PC-9 (cell line): ENCODE results near the gene EEF2K.

Experiments
- EZH2 ChIP-seq: fragments of 200-600 bp; sonication (generic); IDR thresholded peaks from 2 replicates; pipeline ENCODE4 v1.8.0; 2017; ENCODE audit warnings: antibody characterized with exemption, low read depth
- TF ChIP-seq, protein P1 (sequence below): fragments of 200-600 bp; sonication (generic); conservative IDR thresholded peaks from 2 replicates; pipeline ENCODE4 v1.6.1; 2017; ENCODE audit warnings: mixed run types, antibody characterized with exemption, mild to moderate bottlenecking, moderate library complexity

DNA sequence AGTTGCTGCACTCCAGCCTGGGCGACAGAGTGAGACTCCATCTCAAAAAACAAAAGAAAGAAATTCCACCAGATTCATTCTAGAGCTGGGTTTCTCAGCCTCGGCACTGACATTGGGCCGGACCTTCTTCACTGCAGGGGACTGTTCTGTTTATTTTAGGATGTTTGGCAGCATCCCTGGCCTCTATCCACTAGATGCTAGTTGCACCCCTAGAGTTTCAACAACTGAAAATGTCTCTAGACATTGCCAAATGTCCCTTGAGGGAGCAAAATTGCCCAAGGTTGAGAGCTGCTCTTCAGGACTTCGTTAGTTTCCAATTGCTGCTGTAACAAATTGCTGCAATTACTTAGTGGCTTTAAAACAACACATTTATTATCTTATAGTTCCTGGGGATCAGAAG lies 7.2 kb downstream of the EEF2K start:
- TF ChIP-seq, protein P1, sequence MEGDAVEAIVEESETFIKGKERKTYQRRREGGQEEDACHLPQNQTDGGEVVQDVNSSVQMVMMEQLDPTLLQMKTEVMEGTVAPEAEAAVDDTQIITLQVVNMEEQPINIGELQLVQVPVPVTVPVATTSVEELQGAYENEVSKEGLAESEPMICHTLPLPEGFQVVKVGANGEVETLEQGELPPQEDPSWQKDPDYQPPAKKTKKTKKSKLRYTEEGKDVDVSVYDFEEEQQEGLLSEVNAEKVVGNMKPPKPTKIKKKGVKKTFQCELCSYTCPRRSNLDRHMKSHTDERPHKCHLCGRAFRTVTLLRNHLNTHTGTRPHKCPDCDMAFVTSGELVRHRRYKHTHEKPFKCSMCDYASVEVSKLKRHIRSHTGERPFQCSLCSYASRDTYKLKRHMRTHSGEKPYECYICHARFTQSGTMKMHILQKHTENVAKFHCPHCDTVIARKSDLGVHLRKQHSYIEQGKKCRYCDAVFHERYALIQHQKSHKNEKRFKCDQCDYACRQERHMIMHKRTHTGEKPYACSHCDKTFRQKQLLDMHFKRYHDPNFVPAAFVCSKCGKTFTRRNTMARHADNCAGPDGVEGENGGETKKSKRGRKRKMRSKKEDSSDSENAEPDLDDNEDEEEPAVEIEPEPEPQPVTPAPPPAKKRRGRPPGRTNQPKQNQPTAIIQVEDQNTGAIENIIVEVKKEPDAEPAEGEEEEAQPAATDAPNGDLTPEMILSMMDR: no peak
- no peak for TF ChIP-seq EZH2
